GM18498 (cell line): ENCODE measurements around the gene EI24.
A peak's percentile ranks its signal among the peaks of the same experiment; 100 is the strongest.

Experiments used
- ATAC-seq: cut with Tn5 transposase; IDR thresholded peaks from one replicate; pipeline ENCODE4 v1.9.1; 2021; ENCODE audit warnings: mild to moderate bottlenecking, moderate library complexity; ENCODE audit not compliant: unreplicated experiment

Gene EI24

DNA sequence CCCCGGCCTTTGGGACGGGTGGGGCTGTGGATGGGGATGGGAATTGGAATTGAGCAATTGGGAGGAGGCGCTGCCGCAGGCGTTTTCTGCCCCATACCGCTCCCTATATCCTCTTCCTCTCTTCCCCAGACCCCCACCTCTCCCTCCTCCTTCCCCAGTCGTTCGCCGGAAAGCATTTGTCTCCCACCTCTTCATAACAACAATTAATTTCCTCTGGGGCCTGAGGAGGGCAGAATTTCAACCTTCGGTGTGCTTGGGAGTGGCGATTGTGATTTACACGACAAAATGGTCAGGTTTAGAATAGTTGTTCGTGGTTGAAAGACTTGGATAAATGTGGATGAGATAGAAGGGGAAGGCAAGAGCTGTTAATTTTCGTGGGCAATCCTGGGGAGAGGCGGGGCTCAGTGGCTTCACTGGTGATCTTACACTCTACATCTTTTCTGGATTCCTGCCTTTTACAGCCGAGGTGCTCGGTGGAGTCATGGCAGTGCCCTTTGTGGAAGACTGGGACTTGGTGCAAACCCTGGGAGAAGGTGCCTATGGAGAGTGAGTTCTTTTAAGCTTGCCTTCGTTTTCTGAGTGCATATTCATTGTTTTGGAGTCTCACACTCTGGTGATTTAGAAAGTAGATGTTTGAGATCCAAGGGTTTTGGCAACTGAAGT, 57.1 kb downstream of the EI24 start:
- ATAC-seq: peak; percentile 52

DNA sequence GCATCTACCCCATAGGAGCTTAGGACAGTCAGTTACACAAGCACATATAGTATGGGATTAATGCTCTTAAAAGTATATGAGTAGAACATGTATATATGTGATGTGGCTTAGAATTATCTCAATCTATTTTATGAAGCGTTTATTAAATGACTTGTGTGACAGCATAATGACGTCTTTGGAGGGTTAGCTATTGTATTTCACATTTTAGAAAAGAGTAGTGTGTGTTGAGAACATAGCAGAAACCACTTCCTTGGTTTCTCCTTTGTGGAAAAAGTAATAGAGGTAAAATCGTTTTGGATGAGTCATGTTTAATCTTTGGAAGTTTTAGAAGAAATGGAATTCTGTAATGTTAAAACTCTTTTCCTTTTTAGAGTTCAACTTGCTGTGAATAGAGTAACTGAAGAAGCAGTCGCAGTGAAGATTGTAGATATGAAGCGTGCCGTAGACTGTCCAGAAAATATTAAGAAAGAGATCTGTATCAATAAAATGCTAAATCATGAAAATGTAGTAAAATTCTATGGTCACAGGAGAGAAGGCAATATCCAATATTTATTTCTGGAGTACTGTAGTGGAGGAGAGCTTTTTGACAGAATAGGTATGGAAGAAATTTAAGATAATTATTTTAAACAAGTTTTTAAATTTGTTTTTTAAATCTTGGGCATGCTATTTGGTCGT, 58.1 kb downstream of the EI24 start:
- ATAC-seq: no peak
